ENCODE measurements around the gene ST6GAL1. TPM values are rescaled to one million over a fixed set of nuclear protein-coding genes. Genes with fewer than 3 reads are reported as not detected.

ST6GAL1 gene
- total and polyA plus RNA-seq, 2 of the 8 experiments (the other 6 are each of a cell fraction or from before 2014, with no cell fraction given), result 62.8 to 80.9 TPM

- no peak overlapping the region for H3K14ac ChIP-seq (ENCODE audit: insufficient read length)
- H3K79me1 ChIP-seq (ENCODE audit: low read depth, low read length), result no peaks in the 10 kb centered on the region
- no peak overlapping the region for H4K5ac ChIP-seq (ENCODE audit: insufficient read length, low read depth, low read length)
- no peak overlapping the region for H4K91ac ChIP-seq (replicated peaks; ENCODE audit: insufficient read length, low read length)
- H3K27me3 ChIP-seq (replicated peaks in 1 of 4; ENCODE audit: control insufficient read depth in 3 of 4, extremely low read depth in 1 of 4, insufficient read depth in 3 of 4, low read length in 3 of 4), result no peaks in the 10 kb centered on the region
- H3K4me3 ChIP-seq (ENCODE audit: extremely low read depth in 1 of 4, insufficient read depth in 2 of 4, low read depth in 3 of 4, low read length in 4 of 4), result no peak overlapping the region
- H2BK20ac ChIP-seq (ENCODE audit: low read length), result no peak overlapping the region
- POLR2A ChIA-PET (ENCODE audit: partially characterized antibody), result interaction anchor here (0.9 kb wide), 1 partner anchor 46 kb away, joined by 3 read pairs; no protein-coding TSS in a partner anchor
- no peak overlapping the region for H3K56ac ChIP-seq (replicated peaks; ENCODE audit: insufficient read length, low read depth, low read length)
- H3K9ac ChIP-seq (replicated peaks in 1 of 4; ENCODE audit: extremely low read depth in 1 of 4, low read depth in 3 of 4, low read length in 3 of 4), result no peak overlapping the region
- FAIRE-seq (no peak), DNase-seq (ENCODE audit: low read depth in 1 of 2, low spot score in 2 of 2) (no peak)
- H3K23me2 ChIP-seq (ENCODE audit: low read depth, low read length), result no peaks in the 10 kb centered on the region
- no peak overlapping the region for H2BK12ac ChIP-seq (ENCODE audit: low read depth, low read length)
- peaks cover 0 to 20% of the 10 kb centered on the region in 2 experiments; a peak in 1 of 4 replicates for H3K79me2 ChIP-seq (ENCODE audit: control insufficient read depth in 1 of 2, insufficient read depth in 2 of 2, low read length in 2 of 2)
- no peak overlapping the region for H2AFZ ChIP-seq (ENCODE audit: low read length)
- CTCF ChIA-PET (ENCODE audit: partially characterized antibody), result interaction anchor here (0.6 to 1.6 kb wide), 6 partner anchors 13 to 512 kb away, joined by 3 to 5 read pairs (median 3); no protein-coding TSS in a partner anchor
- H2BK120ac ChIP-seq (replicated peaks; ENCODE audit: low read depth, low read length), result no peak overlapping the region
- H2AK5ac ChIP-seq (ENCODE audit: low read depth, low read length), result no peak overlapping the region
- no peak overlapping the region for H3K4ac ChIP-seq (replicated peaks; ENCODE audit: insufficient read length, low read depth, low read length)
- no peak overlapping the region for H3K18ac ChIP-seq (ENCODE audit: extremely low read depth, low read length)
- WGBS, 2 experiments (ENCODE audit: extremely low coverage in 1 of 2, insufficient coverage in 1 of 2, insufficient read length in 1 of 2, insufficient replicate concordance in 2 of 2, low coverage in 1 of 2, low lambda C conversion rate in 2 of 2, missing lambda C conversion rate in 1 of 2), result 91% methylated on average over 3 of the region's 3 CpGs; no CpG with 5 or more reads in 1 of the 2 experiments
- H3K4me1 ChIP-seq (replicated peaks in 1 of 4; ENCODE audit: control insufficient read depth in 3 of 4, insufficient read depth in 4 of 4, low read length in 3 of 4), result no peaks in the 10 kb centered on the region
- H3K23ac ChIP-seq (ENCODE audit: insufficient read length), result no peak overlapping the region
- peaks cover 4 to 61% (median 34%) of the 10 kb centered on the region in 4 experiments for H3K36me3 ChIP-seq (ENCODE audit: control insufficient read depth in 2 of 4, insufficient read depth in 4 of 4, low read length in 3 of 4)
- no peak overlapping the region for H2BK15ac ChIP-seq (ENCODE audit: low read length)
- peaks cover 0 to 4% of the 10 kb centered on the region in 2 experiments for H4K20me1 ChIP-seq (replicated peaks in 1 of 2; ENCODE audit: control insufficient read depth in 1 of 2, insufficient read depth in 2 of 2, low read length in 2 of 2)
- no peak overlapping the region for H4K8ac ChIP-seq (ENCODE audit: extremely low read depth, insufficient read depth, low read length)
- 0 out of 4 replicates have a peak, but pooled peaks cover 0 to 5% of the 10 kb centered on the region in 2 experiments for H3K9me3 ChIP-seq (ENCODE audit: insufficient read depth in 2 of 2, low read depth in 1 of 2, low read length in 1 of 2)
- no peak overlapping the region for H2BK5ac ChIP-seq (ENCODE audit: low read depth, low read length)
- H3K27ac ChIP-seq (ENCODE audit: low read depth, low read length), result no peak overlapping the region
- no peak overlapping the region for H3K4me2 ChIP-seq (ENCODE audit: insufficient read depth in 1 of 2, low read depth in 2 of 2, low read length in 2 of 2)
- TF ChIP-seq HDAC6 (IDR thresholded peaks at IDR 0.05; ENCODE audit: low read depth, low read length) (no peak), CHD1 (IDR thresholded peaks at IDR 0.05; ENCODE audit: low read depth, low read length) (no peak), ATF2 (IDR thresholded peaks at IDR 0.05; ENCODE audit: low read length) (no peak), SAP30 (IDR thresholded peaks at IDR 0.05; ENCODE audit: insufficient read depth, insufficient replicate concordance, low read length) (no peak), RAD21 (IDR thresholded peaks at IDR 0.05 in 1 of 2, conservative IDR thresholded peaks at IDR 0.05 in 1 of 2; ENCODE audit: low read depth in 2 of 2, low read length in 2 of 2) (no peak), EZH2 (IDR thresholded peaks at IDR 0.05; ENCODE audit: low read depth, low read length, severe bottlenecking) (no peak), HDAC2 (IDR thresholded peaks at IDR 0.05; ENCODE audit: borderline replicate concordance in 1 of 2, low read depth in 2 of 2, low read length in 2 of 2) (no peak), EP300 (IDR thresholded peaks at IDR 0.05; ENCODE audit: borderline replicate concordance in 1 of 2, low read depth in 2 of 2, low read length in 2 of 2) (no peak), TAF1 (IDR thresholded peaks at IDR 0.05; ENCODE audit: low read depth, low read length) (no peak)
Observed at GRCh38 chr3:187044206-187044605, 113.9 kb downstream of the ST6GAL1 start.

Measured in H1 (cell line).